PFSK-1 (cell line): Measurements from ENCODE around the gene SCN10A.

Source experiments
- FOXP2 ChIP-seq: optimal IDR thresholded peaks from 2 replicates; pipeline ENCODE3; 2011; ENCODE audit warnings: borderline replicate concordance, control low read depth, inconsistent platforms; ENCODE audit not compliant: insufficient read depth; ENCODE audit errors: extremely low read length, extremely low read depth

The SCN10A gene

DNA sequence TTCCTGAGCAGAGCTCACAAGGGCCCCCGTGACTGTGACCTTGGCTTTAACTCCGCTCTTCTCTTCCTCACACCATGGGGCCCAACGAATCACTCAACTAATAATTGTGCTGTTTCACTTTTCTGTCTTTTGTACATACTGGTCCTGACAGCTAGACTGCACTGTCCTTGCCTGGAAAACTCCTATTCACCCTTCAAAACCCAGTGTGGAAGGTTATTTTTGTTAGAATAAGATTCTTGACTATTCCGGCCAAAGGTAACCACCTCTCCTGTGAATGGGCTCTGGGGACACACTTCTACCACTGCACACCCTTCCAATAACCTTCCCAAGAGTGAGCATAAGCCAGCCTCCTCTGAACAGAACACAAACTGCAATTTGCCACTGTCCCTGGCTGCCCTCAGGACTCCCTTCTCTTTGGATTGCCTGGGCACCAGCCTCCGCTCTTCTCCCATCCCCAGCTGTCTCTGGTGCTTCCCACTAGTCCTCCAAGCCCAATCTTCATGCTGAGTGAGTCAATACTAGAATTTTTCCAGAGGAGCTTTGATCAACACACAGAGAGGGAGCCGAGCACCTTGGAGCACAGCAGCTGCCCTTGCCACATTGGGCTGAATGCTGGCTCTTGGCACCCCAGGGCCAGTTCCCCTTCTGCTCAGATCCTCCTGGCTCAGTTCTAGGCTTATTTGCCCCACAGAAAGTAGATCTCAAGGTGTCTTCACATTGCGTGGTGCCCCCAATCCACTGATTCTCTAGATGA is 168.6 kb downstream of the SCN10A start:
- TF ChIP-seq FOXP2 = no peak
